BLaER1 (cell line): Measurements from ENCODE around the gene EMILIN2.
"Not testable (repeated sequence)": the region's sequence is repeated elsewhere in the genome, so short reads cannot be mapped to it uniquely, and the experiment has no call there.

Experiments
- H3K27ac ChIP-seq: shearing (Covaris generic); formaldehyde crosslinking; 2 replicates; pipeline ENCODE4 v1.8.1; 2022
- H3K27me3 ChIP-seq: shearing (Covaris generic); formaldehyde crosslinking; 2 replicates; pipeline ENCODE4 v1.8.1; 2022
- H3K36me3 ChIP-seq: shearing (Covaris generic); formaldehyde crosslinking; 2 replicates; pipeline ENCODE4 v1.8.1; 2022
- H3K4me1 ChIP-seq: shearing (Covaris generic); formaldehyde crosslinking; 2 replicates; pipeline ENCODE4 v1.8.1; 2022
- H3K4me2 ChIP-seq: shearing (Covaris generic); formaldehyde crosslinking; 2 replicates; pipeline ENCODE4 v1.8.1; 2022
- H3K4me3 ChIP-seq: shearing (Covaris generic); formaldehyde crosslinking; 2 replicates; pipeline ENCODE4 v1.8.1; 2022
- H3K9ac ChIP-seq: shearing (Covaris generic); formaldehyde crosslinking; 2 replicates; pipeline ENCODE4 v1.8.1; 2022
- H3K9me3 ChIP-seq: shearing (Covaris generic); formaldehyde crosslinking; 2 replicates; pipeline ENCODE4 v1.8.1; 2022
- H4K20me1 ChIP-seq: shearing (Covaris generic); formaldehyde crosslinking; 2 replicates; pipeline ENCODE4 v1.8.1; 2022
- Cebpa-rat ChIP-seq: shearing (Covaris generic); IDR thresholded peaks from 2 replicates; pipeline ENCODE4 v1.8.1; 2022

The EMILIN2 gene

GRCh38 chr18:2912357-2913299 lies 65.8 kb downstream of the EMILIN2 start:
- peak overlapping the region; percentile 86 for H3K4me2 ChIP-seq
- H3K27me3 ChIP-seq: peaks cover 5% of the 10 kb centered on the region; the same call in 1 of the 2 replicates
- H4K20me1 ChIP-seq: no peaks in the 10 kb centered on the region
- peak overlapping the region; percentile 60 for H3K9ac ChIP-seq
- H3K27ac ChIP-seq: peak overlapping the region; percentile 83
- TF ChIP-seq Cebpa-rat: no peak
- H3K4me1 ChIP-seq: peaks cover 96% of the 10 kb centered on the region
- no peak overlapping the region for H3K4me3 ChIP-seq
- no peaks in the 10 kb centered on the region for H3K9me3 ChIP-seq
- peaks cover 25% of the 10 kb centered on the region for H3K36me3 ChIP-seq

DNA sequence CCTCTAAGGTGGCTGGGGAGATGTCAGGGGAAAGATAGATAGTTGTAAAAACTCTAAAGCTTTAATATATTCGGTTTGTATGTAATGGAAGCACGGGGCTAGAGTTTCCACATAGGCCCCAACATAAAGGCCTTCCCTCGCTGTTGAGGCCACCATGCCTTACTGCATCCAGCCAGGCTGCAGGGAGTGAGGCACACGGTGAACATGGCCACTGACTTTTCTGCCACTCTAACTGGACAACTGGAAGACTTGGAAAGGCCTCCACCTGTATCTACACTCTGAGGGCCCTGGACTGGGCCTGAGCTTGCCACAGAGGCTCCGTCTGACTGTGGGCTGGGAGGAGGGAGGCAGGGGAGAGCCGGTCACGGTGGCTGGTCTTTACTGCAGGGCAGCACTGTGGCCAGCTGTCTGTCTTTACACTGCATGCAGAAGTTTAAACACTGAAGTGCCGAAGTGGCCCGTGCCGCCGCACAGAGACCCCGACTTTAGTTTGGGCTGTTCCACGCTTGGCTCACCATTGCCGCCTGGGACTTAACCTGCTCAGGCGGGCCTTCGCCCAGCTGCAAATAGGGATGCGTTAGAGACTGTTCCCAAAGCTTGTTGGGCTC lies 66.7 kb downstream of the EMILIN2 start:
- Histone ChIP-seq H3K9me3 (no peaks in the 10 kb centered on the region), H3K4me2 (peak overlapping the region; percentile 86), H4K20me1 (no peaks in the 10 kb centered on the region), H3K36me3 (peaks cover 25% of the 10 kb centered on the region), H3K4me3 (0 out of 2 replicates have a peak overlapping the region, but pooled peaks have one; percentile 16), H3K9ac (peak overlapping the region; percentile 60), H3K27ac (peak overlapping the region; percentile 83), H3K27me3 (no peaks in the 10 kb centered on the region), H3K4me1 (peaks cover 100% of the 10 kb centered on the region)
- no peak for TF ChIP-seq Cebpa-rat

GRCh38 chr18:2914185-2914880 lies 67.5 kb downstream of the EMILIN2 start:
- no peaks in the 10 kb centered on the region for H3K27me3 ChIP-seq
- H3K36me3 ChIP-seq: peaks cover 34% of the 10 kb centered on the region
- H4K20me1 ChIP-seq: no peaks in the 10 kb centered on the region
- peaks cover 100% of the 10 kb centered on the region for H3K4me1 ChIP-seq
- no peaks in the 10 kb centered on the region for H3K9me3 ChIP-seq
- H3K9ac ChIP-seq: peak overlapping the region; percentile 42
- H3K27ac ChIP-seq: peak overlapping the region; percentile 85
- peak overlapping the region; percentile 86 for H3K4me2 ChIP-seq
- peak overlapping the region; percentile 22 for H3K4me3 ChIP-seq
- no peak for TF ChIP-seq Cebpa-rat

DNA sequence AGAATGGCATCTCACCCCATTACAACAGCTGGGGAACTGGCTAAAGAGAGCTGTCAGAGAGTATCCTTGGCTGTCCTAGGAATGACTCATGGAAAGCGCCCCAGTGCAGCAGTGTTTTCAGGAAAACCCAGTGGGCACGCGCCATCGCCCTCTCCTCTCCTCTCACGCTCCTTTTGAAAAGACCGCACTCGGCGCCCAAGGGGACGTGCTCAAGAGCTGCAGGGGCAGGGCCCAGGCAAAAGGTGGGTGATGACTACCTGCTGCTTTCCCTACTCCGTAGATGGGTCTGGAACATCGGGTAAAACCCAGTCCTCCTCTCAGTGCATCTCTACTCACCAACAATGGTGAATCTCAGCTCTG lies 68.1 kb downstream of the EMILIN2 start:
- H3K4me3 ChIP-seq: peak overlapping the region; percentile 22
- TF ChIP-seq Cebpa-rat: no peak
- peak overlapping the region; percentile 86 for H3K4me2 ChIP-seq
- peaks cover 39% of the 10 kb centered on the region for H3K36me3 ChIP-seq
- peak overlapping the region; percentile 42 for H3K9ac ChIP-seq
- H3K27ac ChIP-seq: peak overlapping the region; percentile 85
- no peaks in the 10 kb centered on the region for H4K20me1 ChIP-seq
- peaks cover 100% of the 10 kb centered on the region for H3K4me1 ChIP-seq
- H3K27me3 ChIP-seq: no peaks in the 10 kb centered on the region
- no peaks in the 10 kb centered on the region for H3K9me3 ChIP-seq

- peak overlapping the region; percentile 85 for H3K27ac ChIP-seq
- peaks cover 100% of the 10 kb centered on the region for H3K4me1 ChIP-seq
- H3K9me3 ChIP-seq, H3K4me3 ChIP-seq, H3K9ac ChIP-seq, H3K27me3 ChIP-seq, H4K20me1 ChIP-seq: not testable (repeated sequence)
- H3K4me2 ChIP-seq: peak overlapping the region; percentile 86
- peaks cover 42% of the 10 kb centered on the region for H3K36me3 ChIP-seq
Measured at GRCh38 chr18:2915486-2915885, 68.7 kb downstream of the EMILIN2 start.

DNA sequence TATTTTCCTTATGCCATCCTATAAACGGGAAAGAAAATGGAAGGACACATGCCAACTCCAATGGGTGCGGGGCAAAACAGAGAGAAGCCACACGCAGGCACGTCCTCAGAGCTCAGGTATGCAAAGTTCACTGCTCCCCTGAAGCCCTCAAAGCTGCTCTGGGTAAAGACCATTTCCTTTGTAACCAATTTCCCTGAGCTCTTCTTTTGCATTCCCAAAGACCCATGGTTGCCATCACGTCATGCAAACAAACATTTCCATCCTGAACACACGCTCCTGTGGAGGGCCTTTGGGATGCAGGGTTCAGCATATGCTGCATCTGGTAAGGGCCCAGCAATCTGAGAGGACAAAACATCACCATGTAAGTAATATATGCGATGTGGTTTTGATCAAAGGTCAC lies 69.4 kb downstream of the EMILIN2 start:
- Histone ChIP-seq H3K4me2 (peak overlapping the region; percentile 86), H3K4me1 (peaks cover 99% of the 10 kb centered on the region), H3K9ac (peak overlapping the region; percentile 64), H3K9me3 (no peaks in the 10 kb centered on the region), H4K20me1 (no peaks in the 10 kb centered on the region), H3K27ac (peak overlapping the region; percentile 85), H3K4me3 (no peak overlapping the region), H3K36me3 (peaks cover 49% of the 10 kb centered on the region), H3K27me3 (no peaks in the 10 kb centered on the region)
- TF ChIP-seq Cebpa-rat: no peak

DNA sequence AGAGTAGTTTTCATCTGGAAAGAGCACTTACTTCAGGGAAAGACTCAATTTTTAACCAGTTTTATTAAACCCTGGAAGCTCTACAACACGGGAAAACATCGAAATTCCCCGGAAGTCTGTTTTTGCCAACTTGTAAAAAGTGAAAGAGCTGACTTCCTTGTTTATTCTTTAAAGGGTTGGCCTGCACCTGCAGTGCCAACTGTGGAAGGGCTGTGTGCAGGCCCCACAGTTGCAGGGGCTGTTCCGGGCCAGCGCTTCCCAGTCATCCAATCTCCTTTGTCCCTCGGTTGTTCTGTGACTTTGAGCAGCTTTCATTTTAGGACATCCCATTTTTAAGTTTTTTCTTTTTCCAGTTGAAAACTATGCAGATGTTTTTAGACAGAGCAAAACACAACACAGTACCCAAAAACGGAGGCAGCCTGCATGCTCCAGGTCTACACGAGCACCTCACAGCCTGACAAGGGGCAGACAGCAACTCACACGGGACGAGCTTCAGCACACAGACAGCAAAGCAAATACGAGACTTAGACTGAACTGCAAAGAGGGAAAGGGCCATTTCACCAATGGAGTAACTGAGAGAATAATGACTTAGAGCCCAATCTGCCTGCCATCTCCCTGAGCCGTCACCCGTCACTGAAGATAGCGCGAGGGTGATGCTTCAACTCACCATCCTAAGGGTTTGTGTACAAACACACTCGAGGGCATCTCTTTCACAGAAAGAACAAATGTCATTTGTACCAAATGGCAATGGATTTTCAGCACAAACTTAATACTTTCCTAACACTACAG lies 70.6 kb downstream of the EMILIN2 start:
- Histone ChIP-seq H3K9me3 (no peaks in the 10 kb centered on the region), H3K4me2 (peak overlapping the region; percentile 86), H3K27me3 (no peaks in the 10 kb centered on the region), H3K9ac (peak overlapping the region; percentile 64), H3K36me3 (peaks cover 56% of the 10 kb centered on the region), H3K4me1 (peaks cover 91% of the 10 kb centered on the region), H3K27ac (peak overlapping the region; percentile 85), H4K20me1 (no peaks in the 10 kb centered on the region), H3K4me3 (peak overlapping the region; percentile 30)
- no peak for TF ChIP-seq Cebpa-rat

- peaks cover 76% of the 10 kb centered on the region for H3K4me1 ChIP-seq
- no peaks in the 10 kb centered on the region for H4K20me1 ChIP-seq
- H3K9me3 ChIP-seq: no peaks in the 10 kb centered on the region
- H3K4me3 ChIP-seq: no peak overlapping the region
- peak overlapping the region; percentile 85 for H3K27ac ChIP-seq
- 0 out of 2 replicates have a peak overlapping the region, but pooled peaks have one; percentile 64 for H3K9ac ChIP-seq
- H3K36me3 ChIP-seq: peaks cover 65% of the 10 kb centered on the region
- H3K27me3 ChIP-seq: no peaks in the 10 kb centered on the region
- TF ChIP-seq Cebpa-rat: no peak
- H3K4me2 ChIP-seq: peak overlapping the region; percentile 86
Measured at GRCh38 chr18:2918761-2919550, 72.2 kb downstream of the EMILIN2 start.
